ENCODE results near the gene RASSF1.

Gene RASSF1

DNA sequence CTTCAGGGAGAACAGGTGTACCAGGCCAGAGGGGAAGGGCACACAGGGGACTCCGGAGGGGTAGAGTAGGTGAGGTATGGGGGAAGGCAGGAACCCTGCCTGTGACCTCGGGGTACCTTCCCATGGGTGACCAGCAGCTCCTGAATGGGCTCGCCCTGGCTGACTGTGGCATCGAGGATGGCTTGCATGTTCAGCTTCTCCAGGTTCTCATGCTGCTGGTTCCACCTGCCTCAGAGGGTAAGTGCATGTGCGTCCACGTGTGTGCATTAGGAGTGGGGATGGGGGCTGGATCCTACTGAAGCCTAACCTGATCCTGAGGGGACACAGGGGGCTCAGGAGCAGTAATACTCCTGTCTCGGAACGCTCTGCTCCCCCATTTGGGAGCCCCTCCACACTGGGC lies 4.4 kb upstream of the RASSF1 start:
- in situ Hi-C loops (cut with HindIII; ENCODE audit: low sequenced_read_pairs), result loop anchor here (25.0 kb wide), 1 partner anchor 1042 kb away; the partner anchor contains the start of genes MANF and RBM15B

DNA sequence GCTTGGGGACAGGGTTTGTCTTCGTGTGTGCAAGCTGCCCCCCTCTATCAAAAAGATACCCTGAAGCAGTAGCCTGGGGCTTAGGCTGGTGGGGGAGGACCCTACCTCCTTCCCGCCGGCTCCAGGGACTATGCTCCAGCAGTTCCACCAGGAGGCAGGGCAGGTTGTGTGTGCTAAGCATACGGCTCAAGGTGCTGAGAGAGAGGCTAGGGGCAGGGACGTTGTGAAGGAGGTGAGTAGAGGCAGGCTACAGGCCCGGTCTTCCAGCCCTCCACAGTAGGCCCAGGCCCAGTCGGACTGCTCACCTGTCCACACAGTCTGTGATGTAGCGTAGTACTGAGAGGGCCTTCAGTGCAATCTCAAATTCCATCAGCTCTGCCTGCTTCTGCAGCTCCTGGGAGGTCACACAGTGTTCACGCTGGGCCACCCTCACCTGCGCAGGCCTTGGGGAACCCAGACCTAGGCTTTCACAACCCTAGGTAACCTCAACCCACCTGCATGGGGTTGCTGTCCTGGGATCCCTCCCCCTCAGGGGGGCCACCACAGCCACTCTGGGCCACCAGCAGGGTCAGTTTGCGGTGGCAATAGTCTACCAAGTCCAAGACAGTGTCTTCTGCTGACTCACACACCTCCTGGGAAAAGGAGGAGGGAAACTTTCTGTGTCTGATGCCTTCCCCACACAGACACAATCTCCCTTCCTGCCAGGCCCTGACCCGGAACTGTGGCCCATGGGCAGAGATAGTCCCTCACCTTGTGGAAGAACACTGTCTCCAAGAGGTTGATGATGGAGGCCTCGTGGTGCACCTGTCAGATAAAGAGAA lies 2.4 kb upstream of the RASSF1 start:
- in situ Hi-C loops (cut with HindIII; ENCODE audit: low sequenced_read_pairs), result loop anchor here (25.0 kb wide), 1 partner anchor 1044 kb away; the partner anchor contains the start of genes MANF and RBM15B

DNA sequence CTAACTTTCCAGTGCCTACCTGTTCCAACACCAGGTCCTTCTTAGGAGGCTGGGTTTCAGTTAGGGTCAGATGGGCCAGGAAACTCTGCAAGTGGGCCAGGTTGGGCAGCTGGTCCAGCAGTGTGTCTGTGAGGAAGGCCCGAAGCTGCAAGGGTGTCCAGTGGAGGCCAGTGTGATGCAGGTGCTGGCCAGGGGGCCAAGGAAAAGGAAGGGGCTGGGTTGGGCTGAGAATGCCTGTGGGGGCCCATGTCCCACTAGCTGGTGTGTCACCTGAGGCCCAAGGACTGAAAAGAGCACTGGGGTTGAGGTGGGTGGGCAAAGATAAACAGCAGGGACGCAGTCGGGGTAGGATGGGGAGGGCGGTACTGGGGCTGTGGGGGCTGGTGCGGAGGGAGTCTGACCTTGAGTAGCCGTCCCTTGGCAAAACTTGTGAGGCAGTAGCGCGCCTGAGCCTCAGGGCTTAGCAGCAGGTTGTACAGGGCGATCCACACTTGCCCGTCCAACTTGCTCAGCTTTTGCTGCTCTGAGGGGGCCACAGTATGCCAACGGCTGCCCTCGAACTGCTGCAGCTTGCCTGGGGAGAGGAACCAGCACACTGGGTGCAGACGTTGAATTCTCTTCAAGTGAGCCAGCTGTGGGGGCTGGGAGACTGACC lies 1.5 kb upstream of the RASSF1 start:
- in situ Hi-C loops (cut with HindIII; ENCODE audit: low sequenced_read_pairs), result loop anchor here (25.0 kb wide), 1 partner anchor 1045 kb away; the partner anchor contains the start of genes MANF and RBM15B

DNA sequence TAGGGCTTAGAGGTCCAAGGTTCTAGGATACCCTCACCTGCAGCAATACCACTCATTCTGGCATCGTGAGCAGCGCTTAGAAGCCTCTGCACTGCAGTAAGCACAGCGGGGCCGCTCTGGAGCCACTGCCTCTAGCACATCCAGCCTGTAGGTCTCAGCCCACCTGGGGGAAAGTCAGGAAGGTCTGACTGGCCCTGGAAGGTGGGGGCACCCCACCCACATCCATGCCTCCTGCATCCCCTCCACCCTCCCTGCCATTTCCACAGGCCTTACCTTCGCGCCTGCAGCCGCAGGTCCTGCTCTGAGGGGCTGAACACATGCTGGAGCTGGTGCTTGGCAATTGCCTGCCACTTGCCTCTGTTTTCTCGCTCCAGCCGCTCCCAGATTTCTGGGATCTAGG lies 901 bp upstream of the RASSF1 start:
- in situ Hi-C loops (cut with HindIII; ENCODE audit: low sequenced_read_pairs), result loop anchor here (25.0 kb wide), 1 partner anchor 1046 kb away; the partner anchor contains the start of genes MANF and RBM15B

DNA sequence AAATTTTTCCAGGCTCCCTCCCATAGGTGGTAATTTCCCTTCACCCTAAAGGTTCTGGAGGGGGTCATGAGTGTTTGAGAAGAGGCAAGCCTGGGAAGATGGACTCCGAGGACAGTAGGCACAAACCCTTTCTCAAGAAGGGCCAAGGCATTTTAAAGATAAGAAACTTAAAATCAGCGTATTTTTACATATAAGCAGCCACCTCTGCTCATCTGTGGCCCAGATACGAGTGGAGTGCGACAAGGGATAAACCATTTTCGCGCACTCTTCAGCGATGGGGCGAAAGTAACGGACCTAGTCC lies 539 bp downstream of the RASSF1 start:
- in situ Hi-C loops (cut with HindIII; ENCODE audit: low sequenced_read_pairs), result loop anchor here (25.0 kb wide), 1 partner anchor 1047 kb away; the partner anchor contains the start of genes MANF and RBM15B

DNA sequence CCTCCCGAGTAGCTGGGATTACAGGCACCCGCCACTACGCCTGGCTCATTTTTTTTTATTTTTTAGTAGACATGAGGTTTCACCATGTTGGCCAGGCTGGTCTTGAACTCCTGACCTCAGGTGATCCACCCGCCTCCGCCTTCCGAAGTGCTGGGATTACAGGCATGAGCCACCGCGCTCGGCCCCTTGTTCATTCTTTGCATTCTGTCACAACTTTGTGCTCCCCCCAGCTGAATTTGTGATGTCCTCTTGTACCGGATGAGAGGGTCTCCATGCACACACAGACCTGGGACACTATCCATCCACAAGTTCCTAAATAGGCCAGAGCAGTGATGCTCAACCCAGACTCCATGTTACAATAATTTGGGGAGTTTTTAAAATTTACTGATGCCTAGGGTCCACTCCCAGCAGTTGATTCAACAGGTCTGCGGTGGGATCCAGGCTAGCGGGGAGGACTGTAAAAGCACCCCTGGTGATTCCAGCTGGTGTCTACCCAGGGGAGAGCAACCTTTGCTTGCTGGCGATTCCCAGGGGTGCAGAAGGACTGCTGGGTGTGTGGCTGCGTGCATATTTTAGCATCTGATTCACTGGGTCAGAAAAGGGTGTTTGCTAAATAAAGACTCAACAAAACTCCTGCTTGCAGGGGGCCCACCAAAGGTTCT lies 1.0 kb downstream of the RASSF1 start:
- in situ Hi-C loops (cut with HindIII; ENCODE audit: low sequenced_read_pairs), result loop anchor here (25.0 kb wide), 1 partner anchor 1048 kb away; the partner anchor contains the start of genes MANF and RBM15B

DNA sequence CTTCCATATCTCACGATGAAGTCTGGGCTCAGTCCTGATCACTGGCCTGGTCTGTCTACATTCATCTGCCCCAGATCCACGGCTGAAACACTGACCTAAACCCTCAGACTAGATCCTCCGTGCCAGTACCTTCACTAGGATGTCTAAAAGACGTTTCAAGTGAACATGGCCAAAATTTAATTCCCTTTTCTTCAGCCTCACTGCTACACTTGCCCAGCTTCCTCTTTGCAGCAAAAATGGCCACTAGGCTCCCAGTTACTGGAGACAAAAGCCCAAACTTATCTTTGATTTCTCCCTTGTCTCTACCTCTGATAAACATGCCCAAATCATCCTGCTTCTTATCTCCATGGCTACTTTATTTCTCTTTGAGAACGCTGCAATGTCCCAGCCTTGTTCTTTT lies 1.7 kb downstream of the RASSF1 start:
- in situ Hi-C loops (cut with HindIII; ENCODE audit: low sequenced_read_pairs), result loop anchor here (25.0 kb wide), 1 partner anchor 1048 kb away; the partner anchor contains the start of genes MANF and RBM15B

DNA sequence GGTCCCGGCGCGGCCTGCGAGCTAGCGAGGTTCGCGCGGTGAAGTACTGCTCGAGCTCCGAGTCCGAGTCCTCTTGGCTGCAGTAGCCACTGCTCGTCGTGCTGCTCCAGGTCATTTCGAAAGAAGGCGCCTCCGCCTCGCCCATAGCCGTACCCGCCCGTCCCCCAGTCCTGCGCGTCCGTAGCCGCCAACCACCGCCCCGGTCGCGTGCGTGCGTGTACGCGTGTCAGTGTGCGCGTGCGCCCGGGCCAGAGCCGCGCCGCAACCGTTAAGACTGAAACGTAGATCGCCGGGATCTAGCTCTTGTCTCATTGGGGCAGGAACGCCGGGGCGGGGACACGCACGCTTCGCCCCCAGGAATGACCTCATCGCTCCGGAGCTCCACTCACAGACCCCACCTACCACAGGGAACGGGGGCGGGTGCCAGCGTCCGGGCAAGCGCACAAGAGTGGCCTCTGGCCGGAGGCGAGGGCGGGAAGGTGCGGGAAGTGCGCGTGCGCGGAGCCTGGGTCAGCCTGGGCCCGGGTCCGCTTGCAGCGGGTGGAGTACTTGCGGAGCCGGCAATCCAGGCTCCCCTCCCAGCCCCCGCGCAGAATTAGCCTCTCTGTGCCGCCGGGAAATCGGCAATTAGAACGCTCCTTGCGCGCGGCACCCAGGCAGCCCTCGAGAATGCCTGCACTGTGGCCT lies 3.3 kb downstream of the RASSF1 start:
- in situ Hi-C loops (cut with HindIII; ENCODE audit: low sequenced_read_pairs), result loop anchor here (25.0 kb wide), 1 partner anchor 1050 kb away; the partner anchor contains the start of genes MANF and RBM15B

DNA sequence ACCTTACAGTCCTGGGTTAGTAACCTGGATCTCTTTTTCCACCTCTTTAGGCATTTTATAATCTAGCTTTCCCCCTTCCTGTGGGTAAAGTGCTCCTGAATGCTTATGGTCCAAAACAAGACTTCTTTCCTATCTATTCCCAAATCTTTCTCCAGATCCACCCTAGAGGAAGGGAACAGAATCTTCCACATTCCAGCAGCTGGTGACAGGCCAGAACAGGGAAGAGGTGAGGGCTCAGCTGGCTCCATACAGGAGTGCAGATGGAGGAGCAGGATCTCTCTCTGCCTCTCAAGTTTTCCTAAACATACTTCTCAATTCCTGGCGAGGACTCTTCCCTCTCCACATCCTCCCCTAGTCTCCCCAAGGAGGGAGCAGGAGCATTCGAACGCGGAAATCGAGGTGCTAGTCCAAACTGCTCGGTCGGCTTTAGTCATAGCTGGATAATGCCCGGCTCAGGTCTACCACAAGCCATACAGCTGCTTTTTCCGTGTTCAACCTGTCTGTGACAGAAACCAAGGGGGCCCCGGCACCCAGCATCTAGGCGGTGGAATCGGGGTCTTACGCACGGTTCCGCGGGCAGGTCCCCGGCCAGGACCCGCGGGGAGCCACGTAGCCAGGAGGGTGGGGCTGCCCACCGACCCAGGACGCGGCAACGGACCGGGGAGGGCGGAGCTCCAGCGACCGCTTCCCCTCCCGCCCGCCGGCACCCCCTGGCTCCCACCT lies 4.0 kb downstream of the RASSF1 start:
- in situ Hi-C loops (cut with HindIII; ENCODE audit: low sequenced_read_pairs), result loop anchor here (25.0 kb wide), 1 partner anchor 1051 kb away; the partner anchor contains the start of genes MANF and RBM15B

DNA sequence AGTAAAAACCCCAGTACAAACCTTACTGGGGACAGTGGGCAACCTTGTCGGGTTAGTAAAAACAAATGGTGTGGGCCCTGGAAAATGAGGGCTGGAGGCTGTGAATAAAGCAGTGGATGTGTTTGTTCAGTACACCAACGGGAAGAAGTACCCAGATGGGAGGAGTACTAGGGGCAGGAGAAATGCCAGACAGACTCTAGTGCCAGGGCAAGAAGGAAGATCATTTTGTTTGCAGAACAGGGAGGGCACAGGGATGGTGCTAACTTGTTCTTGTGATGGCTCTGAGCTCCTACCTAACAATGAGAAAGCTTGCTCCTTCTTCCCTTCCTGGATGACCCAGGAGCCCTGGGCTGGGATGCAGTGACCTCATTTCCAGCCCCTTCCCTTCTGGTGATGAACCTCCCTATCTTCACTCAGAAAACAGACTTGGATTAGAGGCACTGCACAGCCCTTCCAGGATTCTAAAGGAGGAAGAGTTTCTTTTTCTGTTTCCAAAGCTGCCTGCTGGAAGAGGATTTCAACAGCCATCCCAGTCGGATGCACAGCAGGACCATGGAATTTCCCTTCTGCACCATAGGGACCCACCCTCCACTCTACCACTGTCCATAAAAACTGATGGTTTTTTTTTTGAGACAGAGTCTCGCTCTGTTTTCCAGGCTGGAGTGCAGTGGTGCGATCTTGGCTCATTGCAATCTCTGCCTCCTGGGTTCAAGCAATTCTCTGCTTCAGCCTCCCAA lies 6.1 kb downstream of the RASSF1 start:
- in situ Hi-C loops (cut with HindIII; ENCODE audit: low sequenced_read_pairs), result loop anchor here (25.0 kb wide), 1 partner anchor 1053 kb away; the partner anchor contains the start of genes MANF and RBM15B

DNA sequence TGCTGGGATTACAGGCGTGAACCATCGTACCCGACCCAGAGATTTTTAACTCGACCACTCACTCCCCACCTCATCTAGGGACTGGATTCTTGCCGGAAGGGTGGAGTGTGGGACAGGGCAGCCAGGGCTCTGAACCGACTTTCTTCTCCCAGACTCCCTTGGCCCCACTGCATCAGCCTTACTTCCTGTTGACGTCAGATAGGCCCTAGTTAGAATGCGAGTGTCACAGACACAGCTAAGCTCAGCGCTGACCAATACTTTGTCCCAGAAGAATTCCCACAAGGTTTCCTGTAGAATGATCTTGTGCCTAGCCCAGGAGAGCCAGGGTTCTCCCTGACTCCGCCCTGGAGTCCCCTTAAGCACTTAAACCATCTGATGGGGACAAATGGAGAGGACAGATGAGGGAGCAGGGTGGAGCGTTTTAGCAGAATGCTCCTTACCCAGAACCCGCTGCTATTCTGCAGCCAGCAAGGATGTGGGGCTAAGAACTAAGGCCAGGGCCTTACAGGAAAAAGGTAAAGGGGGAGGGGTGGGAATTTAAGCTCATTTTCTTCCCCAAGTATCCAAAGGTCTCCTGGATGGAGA lies 6.8 kb downstream of the RASSF1 start:
- in situ Hi-C loops (cut with HindIII; ENCODE audit: low sequenced_read_pairs), result loop anchor here (25.0 kb wide), 1 partner anchor 1053 kb away; the partner anchor contains the start of genes MANF and RBM15B

DNA sequence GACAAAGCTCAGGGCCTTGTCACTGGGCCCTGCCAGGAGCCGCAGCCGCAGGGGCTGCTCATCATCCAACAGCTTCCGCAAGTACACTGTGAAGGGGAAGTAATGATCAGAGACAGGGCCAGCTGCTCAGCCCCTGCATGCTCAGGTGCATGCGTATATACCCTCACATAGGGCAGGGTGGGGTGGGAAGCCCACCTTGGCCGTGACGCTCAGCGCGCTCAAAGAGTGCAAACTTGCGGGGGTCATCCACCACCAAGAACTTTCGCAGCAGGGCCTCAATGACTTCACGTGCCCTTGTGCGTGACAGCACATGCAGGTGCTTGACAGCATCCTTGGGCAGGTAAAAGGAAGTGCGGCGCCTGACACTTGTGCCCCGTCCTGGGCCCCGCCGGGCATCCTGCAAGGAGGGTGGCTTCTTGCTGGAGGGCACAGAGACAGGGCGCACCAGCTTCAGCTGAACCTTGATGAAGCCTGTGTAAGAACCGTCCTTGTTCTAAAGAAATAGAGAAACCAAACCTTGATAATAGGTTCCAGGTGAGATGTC lies 9.2 kb downstream of the RASSF1 start:
- in situ Hi-C loops (cut with HindIII; ENCODE audit: low sequenced_read_pairs), result loop anchor here (25.0 kb wide), 1 partner anchor 1056 kb away; the partner anchor contains the start of genes MANF and RBM15B

DNA sequence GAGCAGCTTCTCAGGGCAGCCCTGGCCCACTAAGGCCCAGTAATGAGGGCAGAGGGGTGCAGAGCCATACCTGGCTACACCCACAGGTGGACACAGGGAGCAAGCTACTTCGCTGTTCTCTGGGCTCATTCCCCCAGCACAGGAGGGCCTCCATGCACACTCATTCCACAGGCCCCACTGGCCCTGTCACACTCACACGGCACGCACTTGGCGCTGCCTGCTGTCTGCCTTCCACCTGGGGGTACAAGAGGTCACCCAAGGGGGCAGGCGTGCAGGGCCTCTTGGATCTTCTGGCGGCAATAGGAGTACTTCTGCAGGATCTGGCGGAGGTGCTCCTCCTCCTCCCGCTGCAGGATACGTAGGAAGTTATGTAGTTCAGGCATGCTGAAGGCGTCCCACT lies 10.3 kb downstream of the RASSF1 start:
- in situ Hi-C loops (cut with HindIII; ENCODE audit: low sequenced_read_pairs), result loop anchor here (25.0 kb wide), 1 partner anchor 1057 kb away; the partner anchor contains the start of genes MANF and RBM15B

DNA sequence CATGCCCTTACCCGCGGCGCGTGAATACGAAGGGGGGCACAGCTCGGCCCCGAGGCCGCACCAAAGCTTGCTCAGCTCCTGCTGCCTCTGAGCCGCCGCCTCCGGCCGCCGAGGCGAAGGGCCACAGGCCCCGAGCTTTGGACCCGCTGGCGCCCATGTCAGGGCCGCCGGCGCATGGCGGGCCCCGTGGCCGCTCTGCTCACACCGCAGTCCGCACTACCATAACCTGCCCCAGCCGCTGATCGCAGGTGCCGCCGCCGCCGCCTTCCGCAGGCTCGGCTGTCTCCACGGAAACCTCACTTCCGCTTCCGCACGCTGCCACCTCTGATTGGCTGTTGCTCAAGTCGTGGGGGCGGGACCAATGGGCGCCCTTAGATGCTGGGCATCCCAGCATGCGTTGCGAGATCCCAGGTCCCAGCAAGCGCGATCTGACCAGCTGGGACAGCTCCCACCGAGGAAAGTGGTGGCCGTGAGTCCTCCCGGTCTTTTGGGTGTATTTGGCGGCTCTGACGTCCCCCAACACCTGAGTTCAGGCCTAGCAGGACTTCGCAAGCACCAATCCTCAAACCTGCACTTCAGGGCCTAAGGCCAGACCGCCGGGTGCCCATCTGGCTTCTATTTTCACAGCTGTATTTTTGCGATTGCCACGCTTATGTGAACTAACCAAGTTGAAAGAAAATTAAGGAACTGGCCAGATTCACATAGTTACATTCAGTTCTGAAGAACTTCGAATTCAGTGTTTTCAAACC lies 12.5 kb downstream of the RASSF1 start, which contains the start of gene TUSC2:
Gene TUSC2, minus strand, starts transcription at position 281 of the 749 bp plus-strand sequence. Its CDS starts 124 bp downstream, at position 157.
- in situ Hi-C loops (cut with HindIII; ENCODE audit: low sequenced_read_pairs), result loop anchor here (25.0 kb wide), 1 partner anchor 1059 kb away; the partner anchor contains the start of genes MANF and RBM15B

DNA sequence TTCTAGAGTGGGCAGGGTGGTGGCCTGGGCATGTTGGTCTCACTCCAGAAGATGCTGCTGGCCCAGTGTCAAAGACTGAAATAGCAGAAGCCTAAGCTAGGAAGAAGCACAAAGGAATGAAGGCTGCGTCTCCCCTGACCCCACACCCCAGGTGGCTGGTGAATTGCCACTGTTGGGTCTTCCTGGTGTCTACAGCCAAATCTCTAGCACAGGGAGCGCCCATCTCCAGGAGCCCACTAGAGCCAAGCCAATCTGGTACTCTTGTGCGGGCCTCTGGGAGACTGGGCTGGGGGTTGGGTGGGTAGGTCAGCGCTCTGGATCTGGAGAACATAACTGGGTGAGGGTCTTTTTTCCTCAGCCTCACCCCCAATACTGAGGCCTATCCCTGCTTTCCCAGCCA lies 13.5 kb downstream of the RASSF1 start:
- in situ Hi-C loops (cut with HindIII; ENCODE audit: low sequenced_read_pairs), result loop anchor here (25.0 kb wide), 1 partner anchor 1060 kb away; the partner anchor contains the start of genes MANF and RBM15B

DNA sequence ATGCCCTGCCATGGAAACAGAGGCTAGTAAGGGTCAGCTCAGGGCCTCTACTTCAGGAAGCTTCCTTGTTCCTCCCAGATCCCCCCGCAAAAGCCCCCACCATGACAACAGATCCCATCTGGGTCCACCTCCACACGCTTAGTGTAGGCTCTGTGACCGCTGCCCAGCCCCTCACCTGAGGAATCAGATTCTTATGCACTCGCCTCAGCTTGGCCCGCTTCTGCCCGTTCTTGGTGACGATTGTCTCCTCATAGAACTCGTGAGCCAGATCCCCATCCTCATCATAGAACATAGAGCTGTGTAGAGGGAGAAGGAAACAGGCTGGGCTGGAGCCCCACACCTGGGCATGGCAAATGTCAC lies 14.5 kb downstream of the RASSF1 start:
- in situ Hi-C loops (cut with HindIII; ENCODE audit: low sequenced_read_pairs), result loop anchor here (25.0 kb wide), 1 partner anchor 1061 kb away; the partner anchor contains the start of genes MANF and RBM15B
